GM19438 (cell line): ENCODE results near the gene ACVR2B.
A peak's percentile ranks its signal among the peaks of the same experiment; 100 is the strongest.
"Not testable (repeated sequence)": the region's sequence is repeated elsewhere in the genome, so short reads cannot be mapped to it uniquely, and the experiment has no call there.

Source experiments
- ATAC-seq: cut with Tn5 transposase; IDR thresholded peaks from one replicate; pipeline ENCODE4 v1.9.1; 2021; ENCODE audit warnings: low read depth; ENCODE audit not compliant: unreplicated experiment

ACVR2B gene

GRCh38 chr3:38453075-38453912 lies at the start of gene ACVR2B:
Gene ACVR2B, plus strand, starts transcription at chr3:38453890. Its CDS starts 433 bp downstream, at chr3:38454323.
- ATAC-seq = peak; percentile 48

GRCh38 chr3:38404286-38404685 lies 49.4 kb upstream of the ACVR2B start:
- ATAC-seq = no peak

GRCh38 chr3:38411591-38411990 lies 42.1 kb upstream of the ACVR2B start:
- no peak for ATAC-seq

- ATAC-seq = not testable (repeated sequence)
These were observed 32.9 kb upstream of the ACVR2B start for GRCh38 chr3:38420758-38421157.

GRCh38 chr3:38421679-38422336 lies 31.9 kb upstream of the ACVR2B start:
- ATAC-seq = no peak

GRCh38 chr3:38426798-38427426 lies 26.8 kb upstream of the ACVR2B start:
- not testable (repeated sequence) for ATAC-seq

- ATAC-seq = not testable (repeated sequence)
These were observed 20.6 kb upstream of the ACVR2B start for GRCh38 chr3:38432871-38433658.

- not testable (repeated sequence) for ATAC-seq
These were observed 20.0 kb upstream of the ACVR2B start for GRCh38 chr3:38433661-38434060.

- ATAC-seq = not testable (repeated sequence)
These were observed 15.1 kb upstream of the ACVR2B start for GRCh38 chr3:38438436-38439069.

GRCh38 chr3:38443205-38443604 lies 10.5 kb upstream of the ACVR2B start:
- ATAC-seq = not testable (repeated sequence)

GRCh38 chr3:38446085-38446686 lies 7.5 kb upstream of the ACVR2B start:
- no peak for ATAC-seq

- ATAC-seq = no peak
These were observed 6.9 kb upstream of the ACVR2B start for GRCh38 chr3:38446812-38447211.

GRCh38 chr3:38450853-38451252 lies 2.8 kb upstream of the ACVR2B start:
- ATAC-seq = no peak

- peak; percentile 14 for ATAC-seq
These were observed 155 bp downstream of the ACVR2B start for GRCh38 chr3:38453913-38454177.

GRCh38 chr3:38454178-38454883 lies 641 bp downstream of the ACVR2B start:
- ATAC-seq = peak; percentile 25

GRCh38 chr3:38454884-38455638 lies 1.4 kb downstream of the ACVR2B start:
- ATAC-seq = peak; percentile 38

GRCh38 chr3:38455639-38456430 lies 2.1 kb downstream of the ACVR2B start:
- ATAC-seq = peak; percentile 17
